Uterus (tissue), 4 donors: ENCODE results near the gene R3HDM2. TPM values are rescaled to one million over a fixed set of nuclear protein-coding genes. Genes with fewer than 3 reads are reported as not detected.

ENCODE experiments used
- DNase-seq, 2 donors: peaks; one replicate each; pipeline ENCODE4 v3.0.0-alpha.2; 2019 to 2020
- H3K27ac ChIP-seq, 2 donors: fragments of 200-600 bp; sonication (generic); 1 replicate in 1 of 2; 2 replicates in 1 of 2; pipeline ENCODE4 v1.5.1; 2016 to 2018
- H3K27me3 ChIP-seq, 2 donors: fragments of 200-600 bp; sonication (generic); one replicate each; pipeline ENCODE4 v1.5.1; 2018 to 2019; ENCODE audit warnings: control low read depth in 1 of 2
- H3K36me3 ChIP-seq, 2 donors: fragments of 200-600 bp; sonication (generic); one replicate each; pipeline ENCODE4 v1.5.1; 2019; ENCODE audit warnings: control low read depth in 1 of 2
- H3K4me1 ChIP-seq, 2 donors: fragments of 200-600 bp; sonication (generic); one replicate each; pipeline ENCODE4 v1.5.1; 2018 to 2019; ENCODE audit warnings: control low read depth in 1 of 2
- H3K4me3 ChIP-seq, 2 donors: fragments of 200-600 bp; sonication (generic); 1 replicate in 1 of 2; 2 replicates in 1 of 2; pipeline ENCODE4 v1.5.1; 2018 to 2019; ENCODE audit warnings: mild to moderate bottlenecking in 1 of 2
- H3K9me3 ChIP-seq, 2 donors: fragments of 200-600 bp; sonication (generic); one replicate each; pipeline ENCODE4 v1.5.1; 2019; ENCODE audit warnings: control low read depth in 1 of 2
- POLR2A ChIP-seq, 2 donors: fragments of 450-650 bp; IDR thresholded peaks; one replicate each; pipeline ENCODE4 v1.6.1; 2016; ENCODE audit warnings: antibody characterized with exemption in 2 of 2, mild to moderate bottlenecking in 1 of 2, moderate library complexity in 1 of 2
- intact Hi-C: fragments of 100-400 bp; cut with DNase I; formaldehyde crosslinking; loops from one replicate; pipeline ENCODE4 v1.15.1; 2023; ENCODE audit warnings: low total_unique reads
- total RNA-seq, 4 donors: library from RNA; depleted of rRNA in 3 of 4; stranded (reverse); fragments of >200 nt in 3 of 4; gene quantifications; one replicate each; pipeline versions ENCODE4 v1.1.0 to v1.2.4, GENCODE V29; 2014 to 2023
- TF ChIP-seq, protein P1 (sequence below), 4 experiments: fragments of 200-600 bp in 2 of 4; fragments of 450-650 bp in 2 of 4; sonication (generic) in 2 of 4; IDR thresholded peaks; one replicate each; pipeline ENCODE4 v1.5.1; 2016 to 2019; ENCODE audit warnings: antibody characterized with exemption in 4 of 4, mild to moderate bottlenecking in 2 of 4, moderate library complexity in 1 of 4
- donor health status: DM: yes; HTN: yes; CAD: no.

Gene R3HDM2
- total RNA-seq, 4 donors from 2014 or later = 9.4 to 89.0 (median 34.2) TPM

DNA sequence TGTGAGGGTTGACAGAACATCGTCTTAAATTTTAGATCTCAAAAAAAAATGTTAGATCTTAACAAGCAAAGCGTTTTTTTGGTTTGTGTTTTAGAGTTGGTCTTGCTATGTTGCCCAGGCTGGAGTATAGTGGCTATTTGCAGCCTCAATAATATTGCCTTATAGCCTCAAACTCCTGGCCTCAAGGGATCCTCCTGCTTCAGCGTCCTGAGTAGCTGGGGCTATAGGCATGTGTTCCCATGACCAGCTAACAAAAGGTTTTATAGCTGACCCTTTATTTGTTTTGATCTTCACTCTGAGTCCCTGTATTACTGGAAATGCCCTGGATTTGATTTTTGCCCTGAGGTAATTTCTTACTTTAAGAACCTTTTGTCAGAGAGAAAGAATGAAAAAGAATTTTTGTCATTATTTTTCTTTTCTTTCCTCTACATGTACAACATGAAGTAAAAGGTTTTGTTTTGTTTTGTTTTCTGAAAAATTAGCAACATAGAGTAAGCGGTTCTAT lies 9.0 kb upstream of the R3HDM2 start:
- Histone ChIP-seq H3K27ac (no peak overlapping the region), H3K9me3 (peaks cover 0 to 3% of the 10 kb centered on the region in 2 donors), H3K4me1 (no peaks in the 10 kb centered on the region), H3K27me3 (no peaks in the 10 kb centered on the region), H3K36me3 (no peaks in the 10 kb centered on the region), H3K4me3 (no peak overlapping the region)
- no peak for TF ChIP-seq POLR2A (IDR thresholded peaks at IDR 0.05)
- TF ChIP-seq, protein P1, sequence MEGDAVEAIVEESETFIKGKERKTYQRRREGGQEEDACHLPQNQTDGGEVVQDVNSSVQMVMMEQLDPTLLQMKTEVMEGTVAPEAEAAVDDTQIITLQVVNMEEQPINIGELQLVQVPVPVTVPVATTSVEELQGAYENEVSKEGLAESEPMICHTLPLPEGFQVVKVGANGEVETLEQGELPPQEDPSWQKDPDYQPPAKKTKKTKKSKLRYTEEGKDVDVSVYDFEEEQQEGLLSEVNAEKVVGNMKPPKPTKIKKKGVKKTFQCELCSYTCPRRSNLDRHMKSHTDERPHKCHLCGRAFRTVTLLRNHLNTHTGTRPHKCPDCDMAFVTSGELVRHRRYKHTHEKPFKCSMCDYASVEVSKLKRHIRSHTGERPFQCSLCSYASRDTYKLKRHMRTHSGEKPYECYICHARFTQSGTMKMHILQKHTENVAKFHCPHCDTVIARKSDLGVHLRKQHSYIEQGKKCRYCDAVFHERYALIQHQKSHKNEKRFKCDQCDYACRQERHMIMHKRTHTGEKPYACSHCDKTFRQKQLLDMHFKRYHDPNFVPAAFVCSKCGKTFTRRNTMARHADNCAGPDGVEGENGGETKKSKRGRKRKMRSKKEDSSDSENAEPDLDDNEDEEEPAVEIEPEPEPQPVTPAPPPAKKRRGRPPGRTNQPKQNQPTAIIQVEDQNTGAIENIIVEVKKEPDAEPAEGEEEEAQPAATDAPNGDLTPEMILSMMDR (IDR thresholded peaks at IDR 0.05) = no peak
- DNase-seq = no peak
- intact Hi-C loops = no loop called here

DNA sequence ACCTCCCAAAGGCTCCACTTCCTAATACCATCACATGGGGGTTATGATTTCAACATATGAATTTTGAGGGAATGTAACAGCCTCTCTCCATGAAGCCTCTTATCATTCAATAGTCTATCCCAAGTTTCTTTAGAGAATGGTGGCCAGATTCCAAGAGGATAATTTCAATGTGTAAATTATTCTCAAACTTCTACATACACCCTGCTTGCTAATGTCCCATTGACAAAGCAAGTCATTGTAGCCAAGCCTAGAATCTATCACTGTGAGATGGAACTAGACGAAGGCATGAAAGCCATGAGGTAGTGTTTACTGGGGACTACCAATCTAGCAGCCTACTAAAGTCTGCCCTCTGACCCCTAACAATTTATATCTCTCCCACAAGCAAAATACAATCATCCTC lies 7.6 kb upstream of the R3HDM2 start:
- H3K27ac ChIP-seq = no peak overlapping the region

GRCh38 chr12:57435293-57435692 lies 4.5 kb upstream of the R3HDM2 start:
- no peak overlapping the region for H3K4me3 ChIP-seq
- DNase-seq = no peak
- H3K36me3 ChIP-seq = no peaks in the 10 kb centered on the region
- H3K4me1 ChIP-seq = no peaks in the 10 kb centered on the region
- H3K9me3 ChIP-seq = no peaks in the 10 kb centered on the region
- intact Hi-C loops = no loop called here
- TF ChIP-seq, protein P1 (IDR thresholded peaks at IDR 0.05) = no peak
- no peak for TF ChIP-seq POLR2A (IDR thresholded peaks at IDR 0.05)
- no peak overlapping the region for H3K27ac ChIP-seq
- no peaks in the 10 kb centered on the region for H3K27me3 ChIP-seq

More for the DNA sequence above, 7.6 kb upstream of the R3HDM2 start:
- Histone ChIP-seq H3K4me1 (no peaks in the 10 kb centered on the region), H3K36me3 (no peaks in the 10 kb centered on the region), H3K9me3 (peaks cover 0 to 3% of the 10 kb centered on the region in 2 donors), H3K4me3 (no peak overlapping the region), H3K27me3 (no peaks in the 10 kb centered on the region)
- intact Hi-C loops = no loop called here
- DNase-seq = no peak
- TF ChIP-seq, protein P1 (IDR thresholded peaks at IDR 0.05) = no peak
- no peak for TF ChIP-seq POLR2A (IDR thresholded peaks at IDR 0.05)

DNA sequence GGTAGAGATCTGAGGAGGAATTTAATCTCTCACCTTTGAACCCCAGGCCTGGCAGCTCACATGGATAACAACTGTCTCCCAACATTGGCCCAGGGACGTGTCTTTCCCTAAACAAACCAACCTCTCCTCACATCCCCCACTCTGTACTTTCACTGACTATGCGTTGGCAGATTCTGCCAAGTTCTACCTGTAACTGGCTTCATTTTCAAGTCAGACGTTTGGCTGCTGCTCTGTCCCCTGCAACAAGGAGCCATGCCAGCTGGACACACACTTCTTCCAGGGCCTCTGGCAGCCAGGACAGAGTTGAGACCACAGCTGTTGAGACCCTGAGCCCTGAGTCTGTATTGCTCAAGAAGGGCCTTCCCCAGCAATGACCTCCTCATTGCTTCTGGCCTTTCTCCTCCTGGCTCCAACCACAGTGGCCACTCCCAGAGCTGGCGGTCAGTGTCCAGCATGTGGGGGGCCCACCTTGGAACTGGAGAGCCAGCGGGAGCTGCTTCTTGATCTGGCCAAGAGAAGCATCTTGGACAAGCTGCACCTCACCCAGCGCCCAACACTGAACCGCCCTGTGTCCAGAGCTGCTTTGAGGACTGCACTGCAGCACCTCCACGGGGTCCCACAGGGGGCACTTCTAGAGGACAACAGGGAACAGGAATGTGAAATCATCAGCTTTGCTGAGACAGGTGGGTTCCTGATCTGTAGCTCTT lies 3.8 kb upstream of the R3HDM2 start, which contains the start of gene INHBC:
INHBC (plus strand) TSS at position 268 of the 707 bp plus-strand sequence; CDS start at position 371, 103 bp downstream.
- Histone ChIP-seq H3K4me1 (no peaks in the 10 kb centered on the region), H3K27me3 (no peaks in the 10 kb centered on the region), H3K36me3 (no peaks in the 10 kb centered on the region), H3K4me3 (no peak within 1 kb of the TSS), H3K9me3 (no peaks in the 10 kb centered on the region), H3K27ac (no peak within 1 kb of the TSS)
- intact Hi-C loops = no loop called here
- peak in 1 of 2 donors; percentile 8 for DNase-seq
- no peak for TF ChIP-seq POLR2A (IDR thresholded peaks at IDR 0.05)
- TF ChIP-seq, protein P1 (IDR thresholded peaks at IDR 0.05) = no peak

GRCh38 chr12:57433370-57433769 lies 2.5 kb upstream of the R3HDM2 start:
- intact Hi-C loops = no loop called here
- DNase-seq = no peak

More at GRCh38 chr12:57433370-57433769, 2.5 kb upstream of the R3HDM2 start:
- TF ChIP-seq POLR2A (IDR thresholded peaks at IDR 0.05) = no peak
- TF ChIP-seq, protein P1 (IDR thresholded peaks at IDR 0.05) = no peak
- Histone ChIP-seq H3K27ac (no peak overlapping the region), H3K9me3 (no peaks in the 10 kb centered on the region), H3K4me1 (peaks cover 0 to 9% of the 10 kb centered on the region in 2 donors), H3K4me3 (no peak overlapping the region), H3K36me3 (no peaks in the 10 kb centered on the region), H3K27me3 (no peaks in the 10 kb centered on the region)
